Aorta (tissue), 5 donors: ENCODE data around the gene SFMBT2. TPM values are rescaled to one million over a fixed set of nuclear protein-coding genes. Genes with fewer than 3 reads are reported as not detected.

ENCODE experiments used
- ATAC-seq: fragments of 200-7000 bp; cut with Tn5 transposase; one replicate; pipeline ENCODE4 v1.9.1; 2022; ENCODE audit warnings: moderate library complexity; ENCODE audit not compliant: low FRiP score
- DNase-seq, 2 donors: peaks; one replicate each; pipeline ENCODE4 v3.0.0-alpha.2; 2020
- H3K27ac ChIP-seq, 2 donors: one replicate each; pipeline ENCODE4 v1.5.1; 2013; ENCODE audit warnings: low read length in 2 of 2, mild to moderate bottlenecking in 2 of 2, moderate library complexity in 2 of 2, control low read depth in 1 of 2, inconsistent platforms in 1 of 2, low read depth in 1 of 2
- H3K27me3 ChIP-seq, 2 donors: one replicate each; pipeline ENCODE4 v1.6.1; 2013; ENCODE audit warnings: control low read depth in 1 of 2, low read length in 1 of 2, mild to moderate bottlenecking in 1 of 2, moderate library complexity in 1 of 2; ENCODE audit not compliant: insufficient read depth in 2 of 2, control insufficient read depth in 1 of 2
- H3K36me3 ChIP-seq, 2 donors: one replicate each; pipeline ENCODE4 v1.6.1; 2013; ENCODE audit warnings: control low read depth in 1 of 2, low read length in 1 of 2, mild to moderate bottlenecking in 1 of 2; ENCODE audit not compliant: insufficient read depth in 2 of 2, control insufficient read depth in 1 of 2
- H3K4me1 ChIP-seq, 2 donors: one replicate each; pipeline ENCODE4 v1.6.1; 2013; ENCODE audit warnings: low read length in 2 of 2, control low read depth in 1 of 2, mild to moderate bottlenecking in 1 of 2, moderate library complexity in 1 of 2; ENCODE audit not compliant: insufficient read depth in 2 of 2, control insufficient read depth in 1 of 2
- H3K4me3 ChIP-seq, 2 donors: one replicate each; pipeline ENCODE4 v1.5.1; 2013; ENCODE audit warnings: low read length in 2 of 2, control low read depth in 1 of 2, mild to moderate bottlenecking in 1 of 2
- H3K9me3 ChIP-seq: one replicate; pipeline ENCODE4 v1.6.1; 2013; ENCODE audit warnings: mild to moderate bottlenecking, low read length; ENCODE audit not compliant: control insufficient read depth
- WGBS, 2 donors: extraction: QIAGEN DNeasy Blood & Tissue Kit; methylation state at CpG; one replicate each; pipeline ENCODE4 v1.1.7; 2013; 5-methylcytosine and 5-hydroxymethylcytosine counted together
- intact Hi-C, 2 donors: fragments of 100-400 bp; cut with DNase I; formaldehyde crosslinking; loops; one replicate each; pipeline versions ENCODE4 v1.14.2 to v1.15.0; 2022
- polyA plus RNA-seq, 2 donors: library from polyadenylated mRNA; stranded (reverse); fragments of 200-250 nt; gene quantifications; one replicate each; pipeline ENCODE4 v1.2.3, GENCODE V29; 2013
- total RNA-seq, 2 donors: library from RNA; stranded (reverse); fragmentation: NEBNext Ultra II Directional; extraction: Animal tissue kit (Norgen Biotek cat#: 25700); gene quantifications; one replicate each; pipeline ENCODE4 v1.2.1, GENCODE V29; 2021
- donor health status: healthy with polysubstance abuse.
- donor health status: Bipolar disorder and iron deficiency.
- donor health status: DM: no; HTN: no; CAD: no.
- donor health status: DM: no; HTN: no; CAD: no.
- donor health status: DM: yes; HTN: yes; CAD: no.

Gene SFMBT2
- total and polyA plus RNA-seq, 4 donors: 0.36 to 20.3 (median 5.2) TPM

DNA sequence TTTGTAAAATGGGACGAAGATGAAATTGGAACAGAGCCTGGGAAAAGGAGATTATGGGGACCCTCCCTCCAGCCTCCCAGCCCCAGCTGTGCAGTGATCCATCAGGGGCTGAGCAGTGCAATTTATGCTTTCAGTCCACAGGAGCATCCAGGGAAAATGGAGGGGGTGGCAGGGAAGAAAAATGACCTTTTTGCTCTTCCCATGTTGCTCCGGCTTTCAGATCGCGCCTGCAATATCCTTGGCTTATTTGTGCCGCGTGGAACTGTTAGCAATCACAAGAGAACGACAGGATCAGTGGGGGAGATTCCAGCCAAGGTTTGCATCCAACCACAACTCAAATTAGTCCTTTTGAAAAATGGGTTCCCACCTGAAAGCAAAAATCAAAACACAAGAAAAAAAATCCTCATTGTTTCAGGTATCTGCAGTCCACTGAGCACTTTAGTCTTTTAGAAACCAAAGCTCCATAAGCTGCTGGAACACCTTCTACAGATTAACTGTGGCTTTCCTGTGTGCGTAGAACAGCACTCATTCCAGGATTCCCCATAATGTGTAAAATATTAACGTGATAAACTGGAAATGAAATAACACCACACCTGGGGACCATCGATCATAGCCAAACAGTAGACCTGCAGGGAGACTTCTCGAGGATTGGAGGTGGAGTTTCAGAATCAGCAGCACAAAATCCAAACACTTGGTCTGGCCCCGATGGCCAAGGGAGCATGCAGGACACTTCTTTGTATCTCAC, 30.7 kb upstream of the SFMBT2 start:
- H3K27me3 ChIP-seq: no peaks in the 10 kb centered on the region
- H3K36me3 ChIP-seq: no peaks in the 10 kb centered on the region
- no peak for ATAC-seq
- DNase-seq: no peak
- WGBS, 2 donors: 69 to 70% methylated on average over 12 of the region's 12 CpGs
- no peaks in the 10 kb centered on the region for H3K9me3 ChIP-seq
- H3K27ac ChIP-seq: no peak overlapping the region
- H3K4me3 ChIP-seq: no peak overlapping the region
- no peaks in the 10 kb centered on the region for H3K4me1 ChIP-seq
- intact Hi-C loops: no loop called here

DNA sequence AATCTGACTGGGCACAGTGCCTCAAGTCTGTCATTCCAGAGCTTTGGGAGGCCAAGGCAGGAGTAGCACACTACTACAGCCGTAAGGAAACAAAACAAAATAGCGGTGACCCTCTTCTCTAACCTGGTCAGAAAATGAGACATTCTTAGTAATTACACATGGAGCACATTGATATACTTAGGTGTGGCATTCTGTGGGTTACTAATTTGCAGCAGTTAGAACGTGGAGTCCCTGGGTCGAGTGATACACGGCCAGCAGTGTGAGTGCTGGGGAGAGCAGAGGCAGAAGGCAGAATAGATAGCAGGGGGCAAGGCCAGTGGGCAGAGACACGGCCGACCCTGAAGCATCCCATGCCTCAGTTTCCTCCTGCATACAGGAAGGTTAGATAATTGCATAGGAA, 28.9 kb upstream of the SFMBT2 start:
- Histone ChIP-seq H3K27me3 (no peaks in the 10 kb centered on the region), H3K27ac (no peak overlapping the region), H3K4me3 (no peak overlapping the region), H3K9me3 (no peaks in the 10 kb centered on the region), H3K4me1 (no peaks in the 10 kb centered on the region), H3K36me3 (no peaks in the 10 kb centered on the region)
- no peak for ATAC-seq
- intact Hi-C loops: no loop called here
- WGBS, 2 donors: 57 to 61% methylated on average over 7 of the region's 7 CpGs
- no peak for DNase-seq

DNA sequence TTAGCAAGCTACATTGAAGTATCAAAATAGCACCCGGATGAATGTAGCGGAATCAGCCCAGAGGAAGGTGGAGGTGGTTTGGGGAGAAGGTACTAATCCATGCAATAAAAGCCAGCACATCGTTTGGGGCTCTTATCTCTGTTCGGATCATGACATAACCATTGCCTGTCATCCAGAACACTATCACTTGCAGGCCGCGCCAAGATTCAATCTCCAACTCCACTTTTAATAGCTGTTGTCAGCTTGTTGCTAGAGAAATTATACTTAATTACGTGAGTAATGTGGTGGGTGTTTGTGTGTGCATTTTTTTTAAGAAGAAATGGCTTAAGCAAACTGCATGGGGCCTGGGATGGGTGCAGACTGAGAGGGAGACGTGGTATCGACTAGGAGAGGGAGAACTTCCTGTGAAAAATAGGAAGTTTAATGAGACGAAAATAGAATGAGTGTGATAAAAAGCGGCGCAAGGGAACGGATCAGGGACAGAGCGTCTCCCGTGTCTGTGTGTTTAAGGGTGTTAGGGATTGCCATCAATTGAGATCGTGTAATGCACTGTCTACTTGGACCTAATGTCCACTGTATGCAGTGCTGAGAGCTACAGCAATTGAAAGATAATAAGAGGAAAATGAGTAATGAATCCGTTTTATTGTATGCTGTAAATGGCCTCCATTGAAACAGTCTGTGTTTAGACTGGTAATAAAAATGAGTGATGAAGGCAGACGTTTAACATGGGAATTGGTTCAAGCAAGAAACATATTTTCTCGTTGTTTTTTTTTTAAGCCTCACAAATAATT, 27.6 kb upstream of the SFMBT2 start:
- no peaks in the 10 kb centered on the region for H3K9me3 ChIP-seq
- no peak overlapping the region for H3K4me3 ChIP-seq
- H3K36me3 ChIP-seq: no peaks in the 10 kb centered on the region
- no peak overlapping the region for H3K27ac ChIP-seq
- WGBS, 2 donors: 24 to 26% methylated on average over 19 of the region's 19 CpGs
- intact Hi-C loops: no loop called here
- no peaks in the 10 kb centered on the region for H3K27me3 ChIP-seq
- ATAC-seq (no peak), DNase-seq (no peak)
- H3K4me1 ChIP-seq: no peaks in the 10 kb centered on the region

DNA sequence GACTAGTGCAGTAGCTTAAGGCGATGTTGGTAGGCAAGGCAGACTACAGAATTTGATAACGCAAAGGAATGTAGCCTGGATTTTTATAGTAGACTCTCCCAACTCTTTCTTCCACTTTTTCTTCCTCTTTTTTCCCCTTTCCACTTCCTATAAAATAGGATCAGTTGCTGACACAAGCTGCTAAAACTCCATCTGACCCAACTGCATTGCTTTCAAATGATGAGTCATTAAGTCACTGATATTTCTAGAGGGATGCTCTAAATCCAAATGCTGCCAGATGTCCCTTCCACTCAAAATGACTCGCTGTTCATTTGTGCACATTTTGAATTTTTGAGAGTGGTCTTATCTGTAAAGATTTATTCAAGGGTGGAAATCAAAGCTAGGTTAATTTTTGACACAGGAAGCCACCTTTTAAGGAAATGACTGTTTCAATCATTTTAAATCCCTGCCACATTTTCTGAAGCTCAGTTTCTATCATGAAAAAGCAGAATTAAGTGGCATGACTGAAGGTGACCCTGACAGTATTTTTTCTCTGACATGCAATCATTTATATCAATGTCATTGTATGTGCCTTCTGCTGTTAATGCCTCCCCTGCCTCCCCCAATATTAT, 25.8 kb upstream of the SFMBT2 start:
- no peaks in the 10 kb centered on the region for H3K36me3 ChIP-seq
- no peak overlapping the region for H3K27ac ChIP-seq
- no peaks in the 10 kb centered on the region for H3K9me3 ChIP-seq
- H3K4me1 ChIP-seq: no peaks in the 10 kb centered on the region
- ATAC-seq (no peak), DNase-seq (no peak)
- 84 to 87% methylated on average over 3 of the region's 3 CpGs for WGBS, 2 donors
- no peak overlapping the region for H3K4me3 ChIP-seq
- H3K27me3 ChIP-seq: no peaks in the 10 kb centered on the region
- intact Hi-C loops: no loop called here

DNA sequence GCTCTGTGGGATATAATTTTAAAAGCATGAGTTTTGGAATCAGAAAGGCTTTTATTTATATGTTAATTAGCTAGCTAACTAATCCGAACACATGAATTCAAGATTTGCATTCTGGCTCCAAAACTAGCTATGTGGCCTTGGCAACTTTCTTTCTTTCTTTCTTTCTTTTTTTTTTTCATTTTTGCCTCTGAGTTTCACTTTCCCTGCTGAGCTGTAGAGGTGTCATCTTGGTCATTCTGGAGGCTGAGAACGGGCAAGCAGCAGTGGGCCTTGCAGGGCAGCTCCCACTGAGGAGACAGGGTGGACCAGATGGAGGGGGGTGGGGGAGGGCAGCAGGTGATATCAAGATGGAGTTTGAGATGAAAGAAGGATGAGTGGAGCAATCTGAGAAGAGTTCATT, 24.8 kb upstream of the SFMBT2 start:
- 51 to 52% methylated on average over 2 of the region's 2 CpGs for WGBS, 2 donors
- ATAC-seq (no peak), DNase-seq (no peak)
- Histone ChIP-seq H3K4me1 (no peaks in the 10 kb centered on the region), H3K36me3 (no peaks in the 10 kb centered on the region), H3K4me3 (no peak overlapping the region), H3K27me3 (no peaks in the 10 kb centered on the region), H3K27ac (no peak overlapping the region), H3K9me3 (no peaks in the 10 kb centered on the region)
- intact Hi-C loops: no loop called here

DNA sequence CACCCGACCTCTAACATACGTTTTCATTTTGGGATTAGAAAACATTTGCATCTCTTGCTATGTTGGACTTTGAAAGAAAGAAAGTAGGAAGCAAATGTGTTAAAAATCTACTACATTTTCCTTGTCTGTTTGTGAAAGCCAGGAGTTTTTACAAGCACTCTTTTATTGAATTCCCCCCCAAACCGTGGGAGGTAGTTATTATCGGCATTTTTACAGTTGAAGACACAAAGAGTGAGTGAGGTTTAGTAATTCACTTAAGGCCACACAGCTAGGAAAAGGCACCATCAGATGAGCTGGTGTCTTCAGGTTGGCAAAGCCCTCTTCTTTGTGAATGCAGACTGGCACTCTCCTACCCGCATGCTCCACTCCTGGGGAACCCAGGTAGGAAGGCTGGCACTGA, 23.5 kb upstream of the SFMBT2 start:
- 65 to 75% methylated on average over 5 of the region's 5 CpGs for WGBS, 2 donors
- intact Hi-C loops: no loop called here
- Histone ChIP-seq H3K27me3 (no peaks in the 10 kb centered on the region), H3K36me3 (no peaks in the 10 kb centered on the region), H3K9me3 (no peaks in the 10 kb centered on the region), H3K27ac (no peak overlapping the region), H3K4me3 (no peak overlapping the region), H3K4me1 (no peaks in the 10 kb centered on the region)
- no peak for DNase-seq
- no peak for ATAC-seq

DNA sequence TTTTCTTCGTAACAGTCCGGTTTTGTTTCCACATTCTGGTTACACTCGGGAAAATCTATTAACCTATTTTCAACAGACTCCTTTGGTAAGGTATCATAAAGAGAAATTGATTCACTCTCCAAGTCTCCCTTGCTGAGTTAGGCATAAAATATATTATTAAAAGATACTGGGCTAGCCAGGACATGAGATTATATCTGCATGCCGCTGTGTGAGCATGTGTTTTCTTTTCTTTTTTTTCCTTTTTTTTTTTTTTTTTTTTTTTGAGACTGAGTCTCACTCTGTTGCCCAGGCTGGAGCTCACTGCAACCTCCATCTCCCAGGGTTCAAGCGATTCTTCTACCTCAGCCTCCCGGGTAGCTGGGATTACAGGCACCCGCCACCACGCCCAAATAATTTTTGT, 23.0 kb upstream of the SFMBT2 start:
- Histone ChIP-seq H3K27ac (no peak overlapping the region), H3K9me3 (no peaks in the 10 kb centered on the region), H3K4me1 (no peaks in the 10 kb centered on the region), H3K27me3 (no peaks in the 10 kb centered on the region), H3K4me3 (no peak overlapping the region), H3K36me3 (no peaks in the 10 kb centered on the region)
- no peak for DNase-seq
- WGBS, 2 donors: 57 to 58% methylated on average over 8 of the region's 8 CpGs
- intact Hi-C loops: no loop called here
- no peak for ATAC-seq

DNA sequence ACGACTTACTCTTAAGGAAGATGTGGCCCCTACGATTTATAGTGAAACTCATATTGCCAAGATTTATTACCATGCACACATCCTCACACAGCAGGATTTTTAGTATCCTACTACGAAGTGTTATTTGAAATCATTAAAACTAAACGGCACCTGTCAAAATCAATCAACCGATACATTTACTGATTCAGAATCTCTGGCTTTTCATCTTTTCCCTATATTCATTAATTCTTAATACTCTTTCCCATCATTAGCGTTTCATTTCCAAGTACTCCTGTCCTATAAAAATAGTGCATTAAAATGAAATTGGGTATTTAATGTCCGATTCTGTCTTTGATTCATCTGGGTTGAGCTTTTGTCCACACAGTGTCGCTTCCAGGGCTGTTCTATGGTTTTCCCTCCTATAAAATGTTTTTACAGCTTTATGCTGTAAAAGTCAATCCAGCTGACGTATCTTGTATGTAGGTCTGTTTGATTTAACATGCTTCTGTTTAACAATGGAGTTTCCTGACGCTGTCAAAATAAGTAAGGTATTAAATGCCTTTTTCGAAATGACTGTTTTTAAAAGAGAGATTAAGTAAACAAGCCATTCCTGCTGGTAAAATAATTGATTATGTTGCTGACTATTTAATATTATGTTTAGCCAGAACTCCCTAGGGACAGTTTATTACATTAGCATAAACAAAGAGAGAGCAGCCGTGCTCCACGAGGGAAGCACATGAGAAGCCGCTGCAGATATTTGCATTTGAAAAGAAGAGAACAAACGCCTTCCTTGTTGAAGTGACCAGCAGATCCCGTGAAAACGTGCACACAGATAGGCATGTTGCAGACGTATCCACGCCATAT, 22.3 kb upstream of the SFMBT2 start:
- Histone ChIP-seq H3K27me3 (no peaks in the 10 kb centered on the region), H3K4me1 (no peaks in the 10 kb centered on the region), H3K36me3 (no peaks in the 10 kb centered on the region), H3K4me3 (no peak overlapping the region), H3K9me3 (no peaks in the 10 kb centered on the region), H3K27ac (no peak overlapping the region)
- no peak for ATAC-seq
- WGBS, 2 donors: 17 to 21% methylated on average over 19 of the region's 19 CpGs
- intact Hi-C loops: no loop called here
- DNase-seq: no peak
